Fibroblast of lung (primary cell): ENCODE data around the gene PLB1.

Experiments
- EZH2 ChIP-seq: IDR thresholded peaks from 2 replicates; pipeline ENCODE4 v1.5.1; 2012; ENCODE audit warnings: low read length, control low read depth, mild to moderate bottlenecking; ENCODE audit errors: missing control alignments
- TF ChIP-seq, protein P1 (sequence below), 2 donors: IDR thresholded peaks in 1 of 2; conservative IDR thresholded peaks in 1 of 2; 1 replicate in 1 of 2; 2 replicates in 1 of 2; pipeline ENCODE4 v1.5.1; 2011 to 2012; ENCODE audit warnings: low read length in 2 of 2, control low read depth in 1 of 2, inconsistent platforms in 1 of 2, low read depth in 1 of 2, mild to moderate bottlenecking in 1 of 2

GRCh38 chr2:28663359-28663758, 167.5 kb downstream of the PLB1 start:
- TF ChIP-seq, protein P1, sequence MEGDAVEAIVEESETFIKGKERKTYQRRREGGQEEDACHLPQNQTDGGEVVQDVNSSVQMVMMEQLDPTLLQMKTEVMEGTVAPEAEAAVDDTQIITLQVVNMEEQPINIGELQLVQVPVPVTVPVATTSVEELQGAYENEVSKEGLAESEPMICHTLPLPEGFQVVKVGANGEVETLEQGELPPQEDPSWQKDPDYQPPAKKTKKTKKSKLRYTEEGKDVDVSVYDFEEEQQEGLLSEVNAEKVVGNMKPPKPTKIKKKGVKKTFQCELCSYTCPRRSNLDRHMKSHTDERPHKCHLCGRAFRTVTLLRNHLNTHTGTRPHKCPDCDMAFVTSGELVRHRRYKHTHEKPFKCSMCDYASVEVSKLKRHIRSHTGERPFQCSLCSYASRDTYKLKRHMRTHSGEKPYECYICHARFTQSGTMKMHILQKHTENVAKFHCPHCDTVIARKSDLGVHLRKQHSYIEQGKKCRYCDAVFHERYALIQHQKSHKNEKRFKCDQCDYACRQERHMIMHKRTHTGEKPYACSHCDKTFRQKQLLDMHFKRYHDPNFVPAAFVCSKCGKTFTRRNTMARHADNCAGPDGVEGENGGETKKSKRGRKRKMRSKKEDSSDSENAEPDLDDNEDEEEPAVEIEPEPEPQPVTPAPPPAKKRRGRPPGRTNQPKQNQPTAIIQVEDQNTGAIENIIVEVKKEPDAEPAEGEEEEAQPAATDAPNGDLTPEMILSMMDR (conservative IDR thresholded peaks at IDR 0.05 in 1 of 2, IDR thresholded peaks at IDR 0.05 in 1 of 2; ENCODE audit: low read depth in 1 of 2, low read length in 2 of 2), result peak; percentile 41 to 44
- no peak for TF ChIP-seq EZH2
